AG08396 (cell line): ENCODE results near the gene USP17L29.
A peak's percentile ranks its signal among the peaks of the same experiment; 100 is the strongest.
"Not testable (repeated sequence)": the region's sequence is repeated elsewhere in the genome, so short reads cannot be mapped to it uniquely, and the experiment has no call there.

Experiments used
- DNase-seq: peaks from one replicate; pipeline ENCODE4 v3.0.0; 2012; ENCODE audit warnings: low spot score, mixed read lengths

USP17L29 gene, protein sequence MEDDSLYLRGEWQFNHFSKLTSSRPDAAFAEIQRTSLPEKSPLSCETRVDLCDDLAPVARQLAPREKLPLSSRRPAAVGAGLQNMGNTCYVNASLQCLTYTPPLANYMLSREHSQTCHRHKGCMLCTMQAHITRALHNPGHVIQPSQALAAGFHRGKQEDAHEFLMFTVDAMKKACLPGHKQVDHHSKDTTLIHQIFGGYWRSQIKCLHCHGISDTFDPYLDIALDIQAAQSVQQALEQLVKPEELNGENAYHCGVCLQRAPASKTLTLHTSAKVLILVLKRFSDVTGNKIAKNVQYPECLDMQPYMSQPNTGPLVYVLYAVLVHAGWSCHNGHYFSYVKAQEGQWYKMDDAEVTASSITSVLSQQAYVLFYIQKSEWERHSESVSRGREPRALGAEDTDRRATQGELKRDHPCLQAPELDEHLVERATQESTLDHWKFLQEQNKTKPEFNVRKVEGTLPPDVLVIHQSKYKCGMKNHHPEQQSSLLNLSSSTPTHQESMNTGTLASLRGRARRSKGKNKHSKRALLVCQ

DNA sequence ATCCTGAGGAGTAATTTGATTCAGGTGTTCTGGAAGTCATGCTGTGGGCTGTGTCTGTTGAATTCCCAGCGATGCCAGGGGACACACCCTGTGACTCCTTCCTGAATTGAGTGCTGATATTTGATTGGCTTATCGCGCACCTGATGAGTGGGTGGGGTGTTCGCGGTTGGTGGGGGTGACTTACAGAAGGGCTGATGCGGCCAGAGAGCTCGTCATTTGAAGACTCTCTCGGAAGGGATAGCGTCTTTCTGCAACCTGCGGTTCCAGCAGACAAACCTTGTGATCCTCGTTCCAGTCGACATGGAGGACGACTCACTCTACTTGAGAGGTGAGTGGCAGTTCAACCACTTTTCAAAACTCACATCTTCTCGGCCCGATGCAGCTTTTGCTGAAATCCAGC lies at the start of gene USP17L29:
USP17L29 (plus strand) TSS at position 301 of the 400 bp plus-strand sequence; CDS start at position 301, 0 bp downstream.
- not testable (repeated sequence) for DNase-seq

DNA sequence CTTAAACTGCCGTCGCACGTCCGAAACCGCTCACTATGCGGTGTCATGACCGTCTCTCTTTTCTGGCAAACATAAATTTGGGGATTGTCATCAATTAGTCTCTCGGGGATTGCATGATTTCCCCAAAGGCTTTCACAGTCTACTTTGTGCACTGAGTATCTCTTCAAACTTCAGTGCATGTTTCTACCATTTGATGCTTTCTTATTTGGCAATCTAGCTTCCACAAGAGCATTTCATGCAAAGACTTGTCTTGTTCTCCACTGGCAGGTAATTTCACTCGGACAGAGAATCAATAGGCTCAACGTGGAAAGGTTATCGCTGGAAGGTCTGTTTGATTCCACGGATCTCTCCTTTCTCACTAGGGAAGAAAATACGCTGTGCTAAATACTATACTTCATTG lies 29.2 kb upstream of the USP17L29 start:
- DNase-seq, result not testable (repeated sequence)

- not testable (repeated sequence) for DNase-seq
These were observed 28.6 kb upstream of the USP17L29 start, which contains the start of gene USP17L24 for GRCh38 chr4:9324865-9325264. Gene USP17L24 (plus strand): TSS chr4:9325165. CDS start chr4:9325165, 0 bp downstream.

- DNase-seq, result not testable (repeated sequence)
These were observed 23.8 kb upstream of the USP17L29 start, which contains the start of gene USP17L25 for GRCh38 chr4:9329611-9330010. Gene USP17L25 (plus strand): TSS chr4:9329911. CDS start chr4:9329911, 0 bp downstream.

GRCh38 chr4:9334358-9334757 lies 19.1 kb upstream of the USP17L29 start, which contains the start of gene USP17L26:
Gene USP17L26 (plus strand): TSS chr4:9334658. CDS start chr4:9334658, 0 bp downstream.
- not testable (repeated sequence) for DNase-seq

GRCh38 chr4:9339103-9339502 lies 14.3 kb upstream of the USP17L29 start, which contains the start of gene USP17L5:
Gene USP17L5 (plus strand): TSS chr4:9339403. CDS start chr4:9339403, 0 bp downstream.
- DNase-seq, result not testable (repeated sequence)

GRCh38 chr4:9343848-9344247 lies 9.6 kb upstream of the USP17L29 start, which contains the start of gene USP17L27:
Gene USP17L27 (plus strand): TSS chr4:9344148. CDS start chr4:9344148, 0 bp downstream.
- not testable (repeated sequence) for DNase-seq

- DNase-seq, result not testable (repeated sequence)
These were observed 4.8 kb upstream of the USP17L29 start, which contains the start of gene USP17L28 for GRCh38 chr4:9348593-9348992. Gene USP17L28 (plus strand): TSS chr4:9348893. CDS start chr4:9348893, 0 bp downstream.

GRCh38 chr4:9350866-9351265 lies 2.6 kb upstream of the USP17L29 start:
- DNase-seq, result not testable (repeated sequence)

- DNase-seq, result not testable (repeated sequence)
These were observed 9.4 kb downstream of the USP17L29 start, which contains the start of gene USP17L30 for GRCh38 chr4:9362829-9363228. Gene USP17L30 (plus strand): TSS chr4:9363129. CDS start chr4:9363129, 0 bp downstream.

GRCh38 chr4:9379881-9380280 lies 26.4 kb downstream of the USP17L29 start:
- DNase-seq, result not testable (repeated sequence)

DNA sequence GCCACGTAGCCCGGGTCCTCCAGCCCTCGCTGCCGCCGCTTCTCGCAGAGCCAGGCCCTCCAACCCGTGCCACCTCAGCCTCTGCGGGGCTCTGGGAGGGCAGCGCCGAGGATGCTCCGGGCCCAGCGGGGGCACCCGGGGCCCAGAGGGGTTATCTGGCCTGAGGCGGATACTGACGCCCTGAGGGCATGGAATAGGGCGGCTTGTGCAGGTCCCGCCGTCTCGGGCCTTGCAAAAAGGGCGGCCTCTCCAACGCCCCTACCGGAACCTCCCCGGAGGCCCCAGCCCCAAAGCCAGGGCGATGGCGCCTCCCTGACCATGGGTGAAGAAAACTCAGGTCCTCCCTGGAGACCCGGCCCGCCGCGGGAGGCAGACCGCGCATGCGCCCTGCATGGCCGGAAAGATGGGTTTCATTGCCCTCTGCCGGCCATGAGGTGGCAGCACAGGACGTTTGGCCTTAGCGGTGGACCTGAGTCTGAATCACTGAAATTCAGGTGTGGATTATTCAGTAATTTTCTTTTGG lies 27.6 kb downstream of the USP17L29 start:
- peak; percentile 6 for DNase-seq

- no peak for DNase-seq
These were observed 30.7 kb downstream of the USP17L29 start for GRCh38 chr4:9384126-9384525.

GRCh38 chr4:9389001-9389400 lies 35.6 kb downstream of the USP17L29 start:
- DNase-seq, result not testable (repeated sequence)
